Activated T-cell treated with anti-CD3 and anti-CD28 coated beads, Interleukin-2, amount 50 U/mL, for 48 hours (primary cell): ENCODE data around the gene DAZ1.
"Not testable (repeated sequence)": the region's sequence is repeated elsewhere in the genome, so short reads cannot be mapped to it uniquely, and the experiment has no call there.

Source experiments
- DNase-seq, 2 experiments: peaks; one replicate each; pipeline ENCODE4 v3.0.0-alpha.2; 2020

Gene DAZ1, protein sequence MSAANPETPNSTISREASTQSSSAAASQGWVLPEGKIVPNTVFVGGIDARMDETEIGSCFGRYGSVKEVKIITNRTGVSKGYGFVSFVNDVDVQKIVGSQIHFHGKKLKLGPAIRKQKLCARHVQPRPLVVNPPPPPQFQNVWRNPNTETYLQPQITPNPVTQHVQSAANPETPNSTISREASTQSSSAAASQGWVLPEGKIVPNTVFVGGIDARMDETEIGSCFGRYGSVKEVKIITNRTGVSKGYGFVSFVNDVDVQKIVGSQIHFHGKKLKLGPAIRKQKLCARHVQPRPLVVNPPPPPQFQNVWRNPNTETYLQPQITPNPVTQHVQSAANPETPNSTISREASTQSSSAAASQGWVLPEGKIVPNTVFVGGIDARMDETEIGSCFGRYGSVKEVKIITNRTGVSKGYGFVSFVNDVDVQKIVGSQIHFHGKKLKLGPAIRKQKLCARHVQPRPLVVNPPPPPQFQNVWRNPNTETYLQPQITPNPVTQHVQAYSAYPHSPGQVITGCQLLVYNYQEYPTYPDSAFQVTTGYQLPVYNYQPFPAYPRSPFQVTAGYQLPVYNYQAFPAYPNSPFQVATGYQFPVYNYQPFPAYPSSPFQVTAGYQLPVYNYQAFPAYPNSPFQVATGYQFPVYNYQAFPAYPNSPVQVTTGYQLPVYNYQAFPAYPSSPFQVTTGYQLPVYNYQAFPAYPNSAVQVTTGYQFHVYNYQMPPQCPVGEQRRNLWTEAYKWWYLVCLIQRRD

DNA sequence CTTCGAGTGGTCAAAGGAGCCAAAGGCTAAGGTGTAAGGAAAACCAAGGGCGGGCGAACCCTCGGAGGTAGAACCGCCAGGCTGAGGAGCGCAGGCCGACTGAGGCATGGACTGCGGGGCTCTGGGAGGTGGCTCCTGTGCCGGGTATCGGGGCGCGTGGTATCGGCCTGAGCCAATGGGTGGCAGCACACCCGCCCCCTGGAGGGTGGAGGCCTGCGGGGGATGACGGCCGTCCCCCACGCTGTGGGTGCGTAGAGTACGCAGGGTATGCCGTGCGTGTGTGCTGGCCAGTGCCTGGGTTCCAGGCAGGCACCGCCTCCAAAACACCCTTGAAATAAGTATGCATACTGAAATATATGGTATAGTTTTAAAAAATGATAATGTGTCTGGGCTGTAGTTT, at the start of gene DAZ1:
TSS of gene DAZ1 (minus strand) at position 101 of the 400 bp plus-strand sequence. CDS start 208 bp downstream, outside the sequence.
- DNase-seq = not testable (repeated sequence)

DNA sequence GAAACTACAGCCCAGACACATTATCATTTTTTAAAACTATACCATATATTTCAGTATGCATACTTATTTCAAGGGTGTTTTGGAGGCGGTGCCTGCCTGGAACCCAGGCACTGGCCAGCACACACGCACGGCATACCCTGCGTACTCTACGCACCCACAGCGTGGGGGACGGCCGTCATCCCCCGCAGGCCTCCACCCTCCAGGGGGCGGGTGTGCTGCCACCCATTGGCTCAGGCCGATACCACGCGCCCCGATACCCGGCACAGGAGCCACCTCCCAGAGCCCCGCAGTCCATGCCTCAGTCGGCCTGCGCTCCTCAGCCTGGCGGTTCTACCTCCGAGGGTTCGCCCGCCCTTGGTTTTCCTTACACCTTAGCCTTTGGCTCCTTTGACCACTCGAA, 20.4 kb upstream of the DAZ1 start, which contains the start of gene DAZ2:
TSS of gene DAZ2 (plus strand) at position 301 of the 400 bp plus-strand sequence. CDS start 208 bp downstream, outside the sequence.
- DNase-seq = not testable (repeated sequence)

DNA sequence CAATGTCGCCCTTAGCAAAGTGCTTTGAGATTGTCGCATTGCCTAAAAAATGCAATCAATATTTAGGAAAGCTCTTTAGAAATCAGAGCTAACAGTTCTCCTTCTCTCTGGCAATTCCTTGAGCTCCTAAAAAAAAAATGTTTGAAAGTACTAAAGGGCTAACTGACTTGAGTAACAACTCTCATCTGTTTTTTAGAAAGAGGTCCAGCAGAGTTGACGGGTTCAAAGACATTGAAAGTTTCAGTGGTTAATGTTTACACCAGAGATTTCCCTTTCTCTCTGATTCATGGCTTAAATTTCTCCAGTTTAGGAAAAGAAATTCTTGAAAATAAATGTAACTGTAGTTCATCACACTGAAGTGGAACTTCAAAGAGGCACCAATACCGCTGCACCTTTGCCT, 11.9 kb upstream of the DAZ1 start:
- DNase-seq = not testable (repeated sequence)

DNA sequence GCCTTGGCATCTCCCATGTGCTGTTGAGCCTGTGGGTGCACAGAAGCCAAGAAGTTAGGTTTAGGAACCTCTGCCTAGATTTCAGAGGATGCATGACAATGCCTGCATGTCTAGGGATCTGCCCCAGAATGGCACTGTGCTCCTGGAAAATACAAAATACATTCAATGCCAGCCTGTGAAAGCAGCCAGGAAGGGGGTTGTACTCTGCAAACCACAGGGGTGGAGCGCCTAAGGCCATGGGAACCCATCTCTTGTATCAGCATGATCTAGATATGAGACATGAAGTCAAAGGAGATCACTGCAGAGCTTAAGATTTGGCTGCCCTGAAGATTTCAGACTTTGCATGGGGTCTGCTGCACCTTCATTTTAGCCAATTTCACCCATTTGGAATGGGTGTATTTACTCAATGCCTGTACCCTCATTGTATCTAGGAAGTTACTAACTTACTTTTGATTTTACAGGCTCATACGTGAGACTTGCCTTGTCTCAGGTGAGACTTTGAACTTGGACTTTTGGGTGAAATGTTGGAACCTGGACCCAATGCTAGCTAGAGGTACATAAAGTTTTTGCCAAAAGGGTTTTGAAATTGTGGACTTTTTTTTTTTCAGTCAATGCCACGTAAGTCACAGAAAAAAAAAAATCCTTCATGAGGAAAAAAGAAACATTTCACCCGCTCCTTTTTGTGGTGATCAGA, 11.1 kb upstream of the DAZ1 start:
- not testable (repeated sequence) for DNase-seq

DNA sequence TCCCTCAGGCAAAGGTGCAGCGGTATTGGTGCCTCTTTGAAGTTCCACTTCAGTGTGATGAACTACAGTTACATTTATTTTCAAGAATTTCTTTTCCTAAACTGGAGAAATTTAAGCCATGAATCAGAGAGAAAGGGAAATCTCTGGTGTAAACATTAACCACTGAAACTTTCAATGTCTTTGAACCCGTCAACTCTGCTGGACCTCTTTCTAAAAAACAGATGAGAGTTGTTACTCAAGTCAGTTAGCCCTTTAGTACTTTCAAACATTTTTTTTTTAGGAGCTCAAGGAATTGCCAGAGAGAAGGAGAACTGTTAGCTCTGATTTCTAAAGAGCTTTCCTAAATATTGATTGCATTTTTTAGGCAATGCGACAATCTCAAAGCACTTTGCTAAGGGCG, 8.6 kb upstream of the DAZ1 start:
- not testable (repeated sequence) for DNase-seq
